ENCODE results near the gene SLC35A1. TPM values are rescaled to one million over a fixed set of nuclear protein-coding genes. Genes with fewer than 3 reads are reported as not detected.

The SLC35A1 gene
- total RNA-seq, 2 experiments from 2014 or later: 3.8 to 4.9 TPM

DNA sequence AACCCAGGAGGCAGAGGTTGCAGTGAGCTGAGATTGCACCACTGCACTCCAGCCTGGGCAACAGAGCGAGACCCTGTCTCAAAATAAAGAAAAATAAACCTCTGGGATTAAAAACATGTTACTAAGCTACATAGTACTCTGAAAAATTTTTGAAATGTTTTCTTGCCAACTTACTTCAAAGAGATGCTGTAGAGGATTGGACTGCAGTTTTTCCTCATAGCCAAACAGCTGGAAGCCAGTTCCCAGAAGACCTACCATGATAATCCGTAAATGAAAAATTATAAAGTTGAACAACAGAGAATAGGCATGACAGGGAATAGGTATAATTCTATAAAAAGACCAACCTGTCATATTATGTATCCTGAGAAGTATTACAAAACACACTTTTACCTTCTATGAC is 69.0 kb downstream of the SLC35A1 start:
- DNase-seq (no peak), ATAC-seq (ENCODE audit: poor library complexity) (no peak)
- peaks cover 68% of the 10 kb centered on the region for H3K36me3 ChIP-seq (ENCODE audit: insufficient read depth, low read length)
- no peak overlapping the region for H3K4me3 ChIP-seq (ENCODE audit: low read length)
- no peak overlapping the region for H3K27ac Mint-ChIP-seq
- POLR2A ChIA-PET: no interaction called here
- no peaks in the 10 kb centered on the region for H3K27me3 ChIP-seq (ENCODE audit: control insufficient read depth in 1 of 2, insufficient read depth in 2 of 2, low read length in 2 of 2)
- TF ChIP-seq, protein P1, sequence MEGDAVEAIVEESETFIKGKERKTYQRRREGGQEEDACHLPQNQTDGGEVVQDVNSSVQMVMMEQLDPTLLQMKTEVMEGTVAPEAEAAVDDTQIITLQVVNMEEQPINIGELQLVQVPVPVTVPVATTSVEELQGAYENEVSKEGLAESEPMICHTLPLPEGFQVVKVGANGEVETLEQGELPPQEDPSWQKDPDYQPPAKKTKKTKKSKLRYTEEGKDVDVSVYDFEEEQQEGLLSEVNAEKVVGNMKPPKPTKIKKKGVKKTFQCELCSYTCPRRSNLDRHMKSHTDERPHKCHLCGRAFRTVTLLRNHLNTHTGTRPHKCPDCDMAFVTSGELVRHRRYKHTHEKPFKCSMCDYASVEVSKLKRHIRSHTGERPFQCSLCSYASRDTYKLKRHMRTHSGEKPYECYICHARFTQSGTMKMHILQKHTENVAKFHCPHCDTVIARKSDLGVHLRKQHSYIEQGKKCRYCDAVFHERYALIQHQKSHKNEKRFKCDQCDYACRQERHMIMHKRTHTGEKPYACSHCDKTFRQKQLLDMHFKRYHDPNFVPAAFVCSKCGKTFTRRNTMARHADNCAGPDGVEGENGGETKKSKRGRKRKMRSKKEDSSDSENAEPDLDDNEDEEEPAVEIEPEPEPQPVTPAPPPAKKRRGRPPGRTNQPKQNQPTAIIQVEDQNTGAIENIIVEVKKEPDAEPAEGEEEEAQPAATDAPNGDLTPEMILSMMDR (IDR thresholded peaks at IDR 0.05): no peak
- intact Hi-C loops (cut with DNase I, micrococcal nuclease): no loop called here
- peaks cover 8% of the 10 kb centered on the region for H3K4me1 Mint-ChIP-seq (ENCODE audit: low read depth)
- H3K4me3 Mint-ChIP-seq: no peak overlapping the region
- CTCF ChIA-PET: no interaction called here
- no peaks in the 10 kb centered on the region for H3K4me1 ChIP-seq (ENCODE audit: insufficient read depth, low read length)
- H3K27ac ChIP-seq (ENCODE audit: low read depth in 1 of 2, low read length in 2 of 2): no peak overlapping the region
- peaks cover 0 to 8% of the 10 kb centered on the region in 2 experiments for H3K9me3 ChIP-seq (ENCODE audit: control insufficient read depth in 1 of 2, insufficient read depth in 1 of 2, low read length in 2 of 2)
- H3K36me3 Mint-ChIP-seq (ENCODE audit: low read depth): peaks cover 92% of the 10 kb centered on the region
- peaks cover 3% of the 10 kb centered on the region for H3K9me3 Mint-ChIP-seq
- no peaks in the 10 kb centered on the region for H3K27me3 Mint-ChIP-seq

DNA sequence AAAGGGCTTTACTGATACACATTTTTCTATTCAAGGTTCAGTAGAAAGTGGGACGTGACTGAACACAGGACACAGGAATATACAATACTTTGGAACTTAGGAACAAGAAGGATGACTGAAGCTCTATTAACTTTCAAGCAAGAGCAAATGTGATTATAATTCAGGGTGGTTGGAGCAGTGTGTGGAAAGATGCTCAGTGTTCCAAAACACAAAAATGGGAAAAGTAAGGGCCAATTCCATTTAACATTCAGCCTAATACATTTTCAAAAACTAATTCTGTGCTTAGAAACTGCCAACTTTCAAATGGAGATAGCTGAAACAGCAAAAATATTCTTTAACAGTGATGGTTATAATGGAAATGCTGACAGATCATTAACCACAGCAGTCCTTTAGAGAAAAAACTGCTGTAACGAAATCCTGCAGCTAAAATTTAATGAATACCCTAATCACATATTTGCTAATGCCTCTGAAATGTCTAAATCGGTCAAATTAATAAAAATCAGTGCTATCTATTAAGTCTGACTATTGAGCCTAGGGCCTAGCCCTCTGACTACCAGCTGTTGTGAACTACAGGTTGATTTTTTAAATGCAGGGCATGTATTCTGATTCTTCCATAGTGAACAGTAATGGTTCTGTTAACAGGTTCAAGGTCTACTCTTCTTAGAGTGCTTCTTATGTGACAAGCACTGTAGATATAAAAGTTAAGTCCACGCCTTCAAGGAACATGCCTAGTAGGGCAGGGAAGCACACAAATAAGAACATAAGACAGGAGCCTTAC is 71.1 kb downstream of the SLC35A1 start:
- POLR2A ChIA-PET: no interaction called here
- Histone ChIP-seq H3K4me3 (ENCODE audit: low read length) (no peak overlapping the region), H3K27ac (ENCODE audit: low read depth in 1 of 2, low read length in 2 of 2) (no peak overlapping the region), H3K27me3 (ENCODE audit: control insufficient read depth in 1 of 2, insufficient read depth in 2 of 2, low read length in 2 of 2) (no peaks in the 10 kb centered on the region), H3K9me3 (ENCODE audit: control insufficient read depth in 1 of 2, insufficient read depth in 1 of 2, low read length in 2 of 2) (peaks cover 0 to 8% of the 10 kb centered on the region in 2 experiments), H3K36me3 (ENCODE audit: insufficient read depth, low read length) (peaks cover 67% of the 10 kb centered on the region), H3K4me1 (ENCODE audit: insufficient read depth, low read length) (no peaks in the 10 kb centered on the region)
- intact Hi-C loops (cut with DNase I, micrococcal nuclease): no loop called here
- H3K27ac Mint-ChIP-seq: no peak overlapping the region
- peaks cover 3% of the 10 kb centered on the region for H3K9me3 Mint-ChIP-seq
- H3K4me3 Mint-ChIP-seq: no peak overlapping the region
- no peak for DNase-seq
- peaks cover 90% of the 10 kb centered on the region for H3K36me3 Mint-ChIP-seq (ENCODE audit: low read depth)
- no peaks in the 10 kb centered on the region for H3K27me3 Mint-ChIP-seq
- H3K4me1 Mint-ChIP-seq (ENCODE audit: low read depth): no peaks in the 10 kb centered on the region
- CTCF ChIA-PET: no interaction called here
- TF ChIP-seq, protein P1 (IDR thresholded peaks at IDR 0.05): no peak
- no peak for ATAC-seq (ENCODE audit: poor library complexity)

DNA sequence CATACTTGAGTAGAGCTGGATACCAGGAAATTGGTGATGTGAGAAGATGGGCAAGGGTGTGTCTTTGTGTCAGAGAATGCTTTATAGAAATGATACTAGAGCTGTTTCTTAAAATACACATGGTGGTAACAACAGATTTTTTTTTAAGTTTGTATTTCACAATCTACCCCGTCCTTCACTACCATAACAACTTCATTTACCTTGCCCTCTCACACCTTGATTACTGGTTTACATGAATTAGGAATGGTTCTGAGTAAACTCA is 71.6 kb downstream of the SLC35A1 start:
- intact Hi-C loops (cut with DNase I, micrococcal nuclease): no loop called here
- no peak overlapping the region for H3K27ac Mint-ChIP-seq
- peaks cover under 1% of the 10 kb centered on the region for H3K4me1 Mint-ChIP-seq (ENCODE audit: low read depth)
- ChIA-PET POLR2A (no interaction called here), CTCF (no interaction called here)
- Histone ChIP-seq H3K4me3 (ENCODE audit: low read length) (no peak overlapping the region), H3K9me3 (ENCODE audit: control insufficient read depth in 1 of 2, insufficient read depth in 1 of 2, low read length in 2 of 2) (peaks cover 0 to 4% of the 10 kb centered on the region in 2 experiments), H3K4me1 (ENCODE audit: insufficient read depth, low read length) (no peaks in the 10 kb centered on the region), H3K27ac (ENCODE audit: low read depth in 1 of 2, low read length in 2 of 2) (no peak overlapping the region), H3K36me3 (ENCODE audit: insufficient read depth, low read length) (peaks cover 64% of the 10 kb centered on the region), H3K27me3 (ENCODE audit: control insufficient read depth in 1 of 2, insufficient read depth in 2 of 2, low read length in 2 of 2) (no peaks in the 10 kb centered on the region)
- TF ChIP-seq, protein P1 (IDR thresholded peaks at IDR 0.05): no peak
- H3K27me3 Mint-ChIP-seq: no peaks in the 10 kb centered on the region
- peaks cover 2% of the 10 kb centered on the region for H3K9me3 Mint-ChIP-seq
- peaks cover 86% of the 10 kb centered on the region for H3K36me3 Mint-ChIP-seq (ENCODE audit: low read depth)
- no peak for ATAC-seq (ENCODE audit: poor library complexity)
- no peak overlapping the region for H3K4me3 Mint-ChIP-seq
- no peak for DNase-seq
